BJ (cell line): Measurements from ENCODE around the gene CAPSL. TPM values are rescaled to one million over a fixed set of nuclear protein-coding genes. Genes with fewer than 3 reads are reported as not detected.

Source experiments
- CTCF ChIA-PET: fragments of 350-600 bp; formaldehyde crosslinking; extraction: SDS; loops from one replicate; lab custom pipeline; 2021; ENCODE audit warnings: antibody characterized with exemption, inconsistent platforms; lab: Yijun Ruan, JAX
- POLR2A ChIA-PET: fragments of 300-600 bp; sonication (Branson Sonifier 250); formaldehyde crosslinking; extraction: SDS; loops from one replicate; lab custom pipeline; 2021; ENCODE audit warnings: antibody characterized with exemption; lab: Charles Lee
- DNase-seq: peaks from one replicate; pipeline ENCODE4 v3.0.0-alpha.2; 2011; ENCODE audit warnings: low read depth
- H3K27me3 ChIP-seq: 2 replicates; pipeline ENCODE4 v1.6.0; 2011; ENCODE audit warnings: low read length; ENCODE audit not compliant: control insufficient read depth, insufficient read depth
- H3K36me3 ChIP-seq: 2 replicates; pipeline ENCODE4 v1.5.1; 2011; ENCODE audit warnings: low read length; ENCODE audit not compliant: control insufficient read depth, insufficient read depth
- H3K4me3 ChIP-seq: 2 replicates; pipeline ENCODE4 v1.5.1; 2011; ENCODE audit warnings: low read depth, mild to moderate bottlenecking, control low read depth, low read length
- CTCF ChIP-seq: IDR thresholded peaks from 2 replicates; pipeline ENCODE4 v1.5.1; 2011; ENCODE audit warnings: low read depth, mild to moderate bottlenecking, control low read depth, inconsistent platforms, low read length, moderate library complexity; ENCODE audit not compliant: insufficient read depth
- polyA plus RNA-seq: library from polyadenylated mRNA; depleted of rRNA; stranded (reverse); fragments of >200 nt; gene quantifications from 2 replicates; pipeline ENCODE4 v1.2.3, GENCODE V29; 2011

The CAPSL gene
- polyA plus RNA-seq, 1 experiment = 0.18 TPM

GRCh38 chr5:35908814-35909213 lies 29.6 kb downstream of the CAPSL start:
- no peak overlapping the region for H3K4me3 ChIP-seq
- CTCF ChIA-PET = interaction anchor here (0.6 kb wide), 1 partner anchor 119 kb away, joined by 3 read pairs; no protein-coding TSS in a partner anchor
- POLR2A ChIA-PET = no interaction called here
- no peak for TF ChIP-seq CTCF
- no peak for DNase-seq
- H3K36me3 ChIP-seq = no peaks in the 10 kb centered on the region
- no peaks in the 10 kb centered on the region for H3K27me3 ChIP-seq

- DNase-seq = no peak
- POLR2A ChIA-PET = no interaction called here
- no peak overlapping the region for H3K4me3 ChIP-seq
- no peaks in the 10 kb centered on the region for H3K36me3 ChIP-seq
- no peak for TF ChIP-seq CTCF
- CTCF ChIA-PET = interaction anchor here (0.7 to 1.1 kb wide), 2 partner anchors 28 to 126 kb away, joined by 3 to 4 read pairs; no protein-coding TSS in a partner anchor
- H3K27me3 ChIP-seq = no peaks in the 10 kb centered on the region
These were observed 30.2 kb downstream of the CAPSL start for GRCh38 chr5:35908228-35908627.

GRCh38 chr5:35904443-35905132 lies 33.8 kb downstream of the CAPSL start:
- ChIA-PET POLR2A (no interaction called here), CTCF (no interaction called here)
- Histone ChIP-seq H3K36me3 (no peaks in the 10 kb centered on the region), H3K4me3 (no peak overlapping the region), H3K27me3 (no peaks in the 10 kb centered on the region)
- no peak for TF ChIP-seq CTCF
- no peak for DNase-seq

GRCh38 chr5:35903631-35904203 lies 34.7 kb downstream of the CAPSL start:
- ChIA-PET POLR2A (no interaction called here), CTCF (interaction anchor here (1.0 kb wide), 1 partner anchor 10 kb away, joined by 3 read pairs; no protein-coding TSS in a partner anchor)
- DNase-seq = no peak
- Histone ChIP-seq H3K36me3 (no peaks in the 10 kb centered on the region), H3K27me3 (no peaks in the 10 kb centered on the region), H3K4me3 (no peak overlapping the region)
- TF ChIP-seq CTCF = no peak

- ChIA-PET POLR2A (no interaction called here), CTCF (interaction anchor here (1.1 kb wide), 1 partner anchor 125 kb away, joined by 3 read pairs; no protein-coding TSS in a partner anchor)
- Histone ChIP-seq H3K27me3 (no peaks in the 10 kb centered on the region), H3K36me3 (no peaks in the 10 kb centered on the region), H3K4me3 (no peak overlapping the region)
- no peak for DNase-seq
- no peak for TF ChIP-seq CTCF
These were observed 36.3 kb downstream of the CAPSL start for GRCh38 chr5:35902046-35902672.
